RPMI7951 (cell line): Measurements from ENCODE around the gene PMPCA. TPM values are rescaled to one million over a fixed set of nuclear protein-coding genes. Genes with fewer than 3 reads are reported as not detected.

Source experiments
- DNase-seq: peaks from one replicate; pipeline ENCODE4 v3.0.0-alpha.2; 2012; ENCODE audit warnings: low read depth
- total RNA-seq: library from RNA; depleted of rRNA; stranded (reverse); fragments of >200 nt; shearing (Covaris generic); gene quantifications from 2 replicates; pipeline ENCODE4 v1.2.3, GENCODE V29; 2014; rRNA removed

PMPCA gene
- total RNA-seq, 1 experiment from 2014 or later, result 23.6 TPM

DNA sequence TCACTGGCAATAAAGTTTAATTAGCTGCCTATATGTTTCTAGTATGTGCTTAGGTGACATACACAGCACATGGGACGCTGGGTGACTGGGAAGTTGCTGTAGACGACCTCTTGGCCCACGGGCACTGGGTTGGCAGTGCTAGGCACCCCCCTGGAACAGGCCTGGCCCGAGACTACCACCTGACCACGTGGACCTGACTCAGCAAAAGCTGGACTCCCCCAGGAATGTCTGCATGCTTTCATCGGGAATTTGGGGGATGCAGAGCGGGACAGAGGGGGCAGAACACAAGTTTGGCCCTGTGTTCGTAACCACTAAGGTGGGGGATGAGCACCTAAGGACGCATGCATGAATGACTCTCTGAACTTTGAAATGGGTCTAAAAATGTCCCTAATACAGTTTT, 45.8 kb downstream of the PMPCA start:
- DNase-seq, result no peak

DNA sequence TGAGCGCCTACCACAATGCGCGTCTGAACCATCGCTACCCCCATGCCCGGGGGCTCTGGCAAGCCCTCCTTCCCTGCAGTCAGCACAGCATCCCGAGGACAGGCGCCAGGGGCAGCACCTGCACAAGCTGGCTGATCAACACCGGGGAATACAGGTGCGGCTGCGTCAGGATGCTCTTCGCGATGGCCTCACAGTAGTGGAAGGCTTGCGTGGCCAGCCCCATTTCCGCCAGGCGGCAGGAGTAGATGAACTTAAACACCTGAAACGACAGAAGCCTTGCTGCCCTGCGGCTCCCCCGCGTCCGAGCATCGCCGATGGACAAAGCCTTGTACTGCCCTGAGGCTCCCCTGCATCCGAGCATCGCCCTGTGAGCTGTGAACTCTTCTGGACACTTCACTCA, 46.9 kb downstream of the PMPCA start:
- DNase-seq, result no peak

DNA sequence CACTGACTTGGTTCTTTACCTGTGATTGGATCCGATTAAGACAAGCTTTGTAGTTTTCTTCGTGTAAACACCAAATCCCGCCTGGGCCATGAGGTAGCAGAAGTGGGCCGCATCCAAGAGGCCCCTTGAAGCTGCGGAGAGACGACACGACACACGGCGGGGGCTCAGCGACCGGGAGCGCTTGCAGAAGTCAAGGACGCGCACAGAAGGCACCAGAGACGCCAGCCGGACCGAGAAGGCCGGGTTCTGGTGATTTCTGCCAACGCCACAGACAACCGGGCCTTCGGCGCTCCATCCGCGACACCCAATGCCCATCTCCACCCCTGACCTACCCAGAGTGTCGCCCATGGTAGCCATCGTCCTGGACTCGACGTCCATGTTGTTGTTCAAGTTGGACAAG, 49.0 kb downstream of the PMPCA start:
- no peak for DNase-seq

DNA sequence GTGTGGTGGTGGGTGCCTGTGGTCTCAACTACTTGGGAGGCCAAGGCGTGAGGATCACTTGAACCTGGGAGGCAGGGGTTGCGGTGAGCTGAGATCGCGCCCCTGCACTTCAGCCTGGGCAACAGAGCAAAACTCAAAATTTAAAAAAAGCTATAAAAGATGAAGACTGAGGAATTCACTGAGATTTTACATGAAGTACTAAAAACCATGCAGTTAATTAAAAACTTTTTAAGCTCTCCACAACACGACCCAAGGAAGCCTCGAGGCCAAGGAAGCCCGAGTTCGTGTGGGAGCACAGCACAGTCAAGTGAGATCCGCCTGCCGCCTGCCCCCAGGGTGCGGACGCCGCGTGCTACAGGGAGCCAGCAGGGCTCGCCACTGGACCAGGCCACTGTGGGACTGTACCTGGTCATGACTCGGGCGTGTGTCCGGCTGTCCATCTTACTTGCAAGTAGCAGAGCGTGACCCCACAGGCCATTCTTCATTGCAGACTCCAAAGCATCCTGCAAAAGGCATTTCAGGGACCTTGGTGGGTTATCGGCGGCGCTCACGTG, 50.4 kb downstream of the PMPCA start:
- no peak for DNase-seq

DNA sequence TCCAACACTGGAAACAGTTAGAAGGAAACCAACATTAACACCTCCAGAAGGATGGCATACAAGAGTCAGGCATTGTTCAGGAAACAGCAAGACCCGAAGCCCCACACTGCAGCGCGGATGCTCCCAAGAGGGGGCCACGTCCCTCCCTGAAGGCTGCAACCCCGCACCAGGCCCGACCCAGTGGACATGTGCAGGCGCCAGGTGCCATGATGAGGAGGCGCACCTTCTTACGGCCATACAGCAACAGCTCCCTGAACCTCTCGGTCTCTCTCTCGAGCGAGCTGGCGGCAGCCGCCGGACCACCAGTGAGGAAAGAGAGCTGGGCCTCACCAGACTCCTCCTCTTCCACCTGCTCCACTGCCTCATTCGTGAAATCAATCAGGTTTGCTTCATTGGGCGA, 52.2 kb downstream of the PMPCA start:
- DNase-seq, result no peak

DNA sequence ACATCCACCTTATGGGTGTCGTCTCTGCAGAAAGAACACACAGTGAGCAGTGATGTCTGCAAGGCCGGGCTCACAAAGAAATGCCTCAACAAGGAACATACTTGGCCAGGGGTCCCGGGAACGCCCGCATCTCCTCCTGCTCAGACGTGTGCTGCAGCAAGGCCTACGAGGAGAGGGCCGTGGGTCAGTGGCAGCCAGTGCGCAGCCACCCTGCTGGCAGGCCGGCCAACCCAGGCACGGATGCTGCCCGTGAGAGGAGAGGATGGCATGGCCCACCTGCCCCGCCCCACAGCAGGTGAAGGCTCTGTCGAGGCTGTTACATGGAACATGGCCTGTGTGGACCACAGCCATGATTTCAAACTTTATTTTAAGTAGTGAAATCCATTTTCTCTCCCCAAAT, 53.1 kb downstream of the PMPCA start:
- DNase-seq, result no peak

DNA sequence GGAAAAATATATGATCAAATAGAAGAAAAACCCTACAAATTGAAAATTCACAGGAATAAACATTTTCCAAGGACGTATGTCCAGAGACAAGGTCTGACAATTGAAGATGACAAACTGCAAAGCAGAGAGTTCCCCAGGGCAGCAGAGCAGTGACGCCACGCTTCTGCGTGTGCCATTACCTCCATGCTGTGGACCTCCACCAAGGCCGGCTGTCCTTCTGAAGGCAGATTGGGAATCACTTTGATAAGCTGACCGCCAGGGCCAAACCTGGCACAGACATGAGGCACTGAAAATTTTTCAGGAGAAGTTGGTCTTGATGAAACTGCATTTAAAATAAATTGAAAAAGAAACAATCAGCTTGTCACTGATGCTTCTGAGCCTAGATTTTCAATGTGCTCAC, 53.8 kb downstream of the PMPCA start:
- no peak for DNase-seq

DNA sequence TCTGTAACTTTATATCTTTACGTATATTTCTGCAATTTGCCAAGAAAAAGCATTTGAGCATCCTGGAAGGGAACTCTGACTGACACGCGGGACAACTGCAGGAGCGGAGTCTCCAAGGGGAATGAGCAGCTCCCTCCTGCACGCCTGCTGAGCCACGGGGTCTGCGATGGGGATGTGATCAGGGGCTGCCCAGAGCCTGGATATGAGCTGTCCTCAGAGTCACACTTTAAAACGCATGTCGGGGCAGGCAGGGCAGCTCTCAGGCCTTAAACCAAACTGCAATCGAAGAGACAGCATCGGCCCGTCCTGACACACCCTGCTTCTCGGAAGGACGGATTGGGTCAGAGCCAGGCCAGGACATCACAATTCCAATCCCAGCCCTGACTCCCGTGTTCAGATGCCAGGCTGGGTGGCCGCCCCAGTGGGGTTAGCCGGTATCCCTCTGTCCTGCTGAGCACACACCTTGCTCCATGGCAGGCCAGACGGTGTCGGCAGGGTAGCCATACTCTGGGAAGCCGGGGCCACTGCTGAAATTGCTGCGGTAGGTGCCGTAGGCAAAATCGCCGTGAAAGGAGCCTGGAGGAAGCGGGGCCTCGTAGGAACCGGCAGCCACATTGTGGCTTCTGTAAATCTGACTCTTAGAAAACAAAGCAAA, 55.2 kb downstream of the PMPCA start:
- DNase-seq, result no peak

DNA sequence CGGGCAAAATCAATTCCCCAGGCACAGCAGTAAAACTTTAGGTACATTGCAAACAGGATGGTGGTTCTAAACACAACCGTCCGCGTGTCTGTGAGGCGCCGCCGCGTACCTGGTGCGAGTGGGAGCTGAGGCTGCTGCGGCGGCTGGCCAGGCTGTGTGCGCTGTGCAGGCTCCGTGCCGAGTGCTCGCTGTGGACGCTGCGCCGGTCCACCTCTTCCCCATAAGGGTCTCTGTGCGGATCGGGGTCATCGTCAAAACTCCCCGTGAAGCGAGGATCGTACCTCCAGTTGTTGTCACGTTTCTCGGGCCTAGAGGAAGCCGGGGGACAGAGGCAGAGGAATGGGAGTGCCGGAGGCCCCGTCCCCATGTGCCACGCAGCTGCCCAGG, 55.7 kb downstream of the PMPCA start:
- DNase-seq, result no peak

DNA sequence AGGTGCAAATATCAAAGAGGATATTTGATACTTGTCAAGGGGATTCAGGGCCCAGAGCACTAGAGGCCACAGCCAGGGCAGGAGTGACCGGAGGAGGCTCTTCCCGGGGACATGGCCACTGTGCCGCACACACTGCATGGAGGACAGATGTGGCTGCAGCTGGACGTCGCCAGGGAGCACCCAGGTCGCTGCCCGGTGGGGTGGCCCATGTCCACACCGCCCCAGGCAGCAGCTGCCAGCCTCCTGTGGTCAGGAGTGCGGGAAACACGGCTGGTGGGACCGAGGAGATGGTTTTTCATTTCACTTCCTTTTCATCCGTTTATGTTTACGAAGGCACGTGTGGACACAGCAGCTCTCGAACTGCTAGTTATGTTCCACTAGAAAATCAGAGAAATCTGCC, 57.3 kb downstream of the PMPCA start:
- no peak for DNase-seq

DNA sequence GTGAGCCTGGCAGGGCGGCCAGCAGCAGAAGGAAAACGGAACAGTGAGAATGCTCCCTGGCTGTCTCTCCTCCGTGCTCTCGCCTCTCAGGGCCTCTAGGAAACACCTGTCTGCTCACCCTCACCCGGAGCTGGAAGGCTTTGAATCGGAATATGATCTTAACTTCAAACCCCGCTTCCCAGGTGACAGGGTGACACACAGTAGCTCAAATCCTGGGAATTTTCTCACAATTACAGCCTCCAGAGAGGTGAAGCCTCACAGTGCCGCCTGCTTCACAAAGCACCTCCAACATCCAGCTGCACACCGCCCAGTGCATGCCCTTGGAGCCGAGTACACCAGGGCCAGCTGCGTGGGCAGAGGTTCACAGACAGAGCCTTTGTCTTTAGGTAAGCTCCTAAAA, 59.9 kb downstream of the PMPCA start:
- no peak for DNase-seq

DNA sequence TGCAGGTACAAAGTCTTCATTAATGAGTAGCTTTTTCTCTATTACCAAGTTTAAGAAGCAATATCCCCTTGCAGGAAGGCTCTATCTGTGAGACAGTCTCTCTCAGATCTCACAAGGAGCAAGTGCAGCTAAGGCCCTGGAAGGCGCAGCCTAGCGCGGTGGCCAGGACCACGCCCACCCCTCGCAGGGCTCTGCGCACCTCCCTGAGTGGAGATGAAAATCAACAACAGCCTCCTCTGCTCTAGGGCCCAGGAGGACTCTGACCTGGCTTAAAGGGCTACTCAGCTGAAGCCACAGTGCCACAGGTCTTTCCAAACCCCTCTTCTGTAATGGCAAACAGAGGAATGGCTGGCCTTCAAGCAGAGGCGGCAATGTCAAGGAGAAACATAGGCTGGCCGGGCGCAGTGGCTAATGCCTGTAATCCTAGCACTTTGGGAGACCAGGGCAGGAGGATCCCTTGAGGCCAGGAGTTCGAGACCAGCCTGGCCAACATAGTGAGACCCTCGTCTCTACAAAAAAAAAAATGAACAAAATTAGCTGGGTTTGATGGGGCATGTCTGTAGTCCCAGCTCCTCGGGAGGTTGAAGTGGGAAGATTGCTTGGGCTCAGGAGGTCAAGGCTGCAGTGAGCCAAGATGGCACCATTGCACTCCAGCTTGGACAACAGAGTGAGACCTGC, 60.5 kb downstream of the PMPCA start:
- DNase-seq, result no peak

DNA sequence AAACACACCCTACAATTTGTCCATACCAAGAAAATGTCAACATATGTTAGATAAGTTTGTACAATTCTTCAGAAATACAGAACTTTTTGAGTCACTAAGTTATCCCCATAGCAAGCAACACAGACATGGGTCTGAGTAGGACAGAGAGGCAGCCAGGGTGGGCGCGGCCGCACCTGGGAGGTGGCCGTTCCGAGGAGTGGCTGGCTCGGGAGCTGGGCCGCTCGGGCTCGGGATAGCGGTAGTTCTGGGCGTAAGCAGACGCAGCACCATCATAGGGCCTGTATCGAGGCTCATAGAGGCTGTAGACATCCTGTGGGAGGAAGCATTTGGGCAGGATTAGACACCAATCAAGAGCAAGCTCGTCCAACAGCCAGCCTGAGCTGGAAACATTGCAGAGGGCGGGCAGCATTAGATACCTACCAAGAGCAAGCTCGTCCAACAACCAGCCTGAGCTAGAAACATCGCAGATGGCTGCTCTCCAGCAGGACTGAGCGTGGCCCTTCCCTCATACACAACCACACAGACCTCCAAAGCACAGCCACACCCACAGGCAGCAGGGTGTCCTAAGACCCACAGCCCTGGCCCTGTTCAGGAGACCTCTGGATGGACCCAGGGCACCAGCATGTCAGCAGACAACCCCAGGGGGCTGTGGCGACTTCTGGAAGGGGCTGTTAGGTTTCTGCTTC, 61.5 kb downstream of the PMPCA start:
- no peak for DNase-seq

DNA sequence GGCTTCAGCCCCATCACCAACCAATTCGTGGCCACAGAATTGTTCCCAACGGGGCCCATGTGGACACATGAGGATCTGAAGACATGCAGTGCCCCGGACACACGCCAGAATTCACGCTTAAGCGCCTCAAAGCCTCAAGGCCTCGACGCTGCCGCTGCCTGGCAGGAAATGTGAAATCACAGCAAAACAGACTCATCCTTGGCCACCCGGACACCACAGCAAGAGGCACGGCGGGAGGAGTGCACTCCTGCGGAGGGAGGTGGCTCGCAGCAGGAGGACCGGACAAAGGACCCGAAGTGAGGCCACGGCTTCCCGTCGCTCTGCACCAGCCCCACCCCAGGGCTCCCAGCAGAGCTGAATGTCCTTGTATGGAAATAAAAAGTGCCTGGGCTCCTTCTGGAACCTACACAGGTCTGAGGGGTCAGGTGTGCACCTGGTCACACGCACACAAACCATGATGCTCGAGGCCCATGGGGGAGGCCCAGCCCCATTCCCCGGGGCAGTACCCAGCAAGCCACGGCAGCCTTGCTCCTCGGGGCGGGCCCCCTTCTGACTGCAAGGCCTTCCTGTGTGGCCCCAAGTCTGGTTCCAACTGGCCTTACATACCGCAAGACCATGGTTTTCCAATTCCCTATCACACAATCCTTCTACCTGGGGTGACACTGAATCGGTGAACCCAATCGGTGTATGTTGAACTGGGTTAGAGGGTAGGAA, 62.3 kb downstream of the PMPCA start:
- no peak for DNase-seq

DNA sequence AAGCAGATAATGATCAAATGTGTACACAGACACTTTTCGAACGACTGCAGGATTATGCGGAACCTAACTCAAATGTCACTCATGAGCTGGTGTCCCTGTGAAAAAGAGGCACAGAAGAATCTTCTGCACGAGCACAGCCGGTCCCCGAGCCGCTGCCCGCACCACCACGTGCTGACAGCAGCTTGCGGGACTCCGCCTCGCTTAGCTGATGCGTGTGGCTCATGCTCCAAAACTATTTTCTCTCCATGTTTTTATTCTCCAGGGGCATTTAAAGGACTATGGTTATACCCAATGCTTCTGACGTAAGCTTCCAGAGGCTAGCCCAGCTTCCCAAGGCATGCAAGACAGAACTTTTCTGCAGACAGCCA, 62.9 kb downstream of the PMPCA start:
- no peak for DNase-seq

Other genes starting within 250 kb of the PMPCA start
- not detected in 2 replicates for gene LHX3, start 205.5 kb upstream of the PMPCA start, total RNA-seq
- 9.1 and 9.9 TPM in 2 replicates for gene QSOX2, start 164.8 kb upstream of the PMPCA start, total RNA-seq
- not detected in 2 replicates for gene CCDC187, start 106.6 kb upstream of the PMPCA start, total RNA-seq
- 6.3 and 6.6 TPM in 2 replicates for gene GPSM1, start 83.1 kb upstream of the PMPCA start, total RNA-seq
- gene DNLZ, start 46.9 kb upstream of the PMPCA start, total RNA-seq, result 15.3 and 17.1 TPM in 2 replicates
- gene CARD9, start 37.0 kb upstream of the PMPCA start, total RNA-seq, result 0.68 TPM in 1 of 2 replicates, not detected in the other
- gene SNAPC4, start 10.5 kb upstream of the PMPCA start, total RNA-seq, result 4.6 and 4.9 TPM in 2 replicates
- 20.9 and 32.3 TPM in 2 replicates for gene ENTR1, start within 50 bp of the PMPCA start, total RNA-seq
- 3.4 and 3.8 TPM in 2 replicates for gene INPP5E, start 29.2 kb downstream of the PMPCA start, total RNA-seq
- gene SEC16A, start 72.4 kb downstream of the PMPCA start, total RNA-seq, result 14.5 and 14.8 TPM in 2 replicates
- gene NOTCH1, start 135.4 kb downstream of the PMPCA start, total RNA-seq, result 1.8 and 2.0 TPM in 2 replicates